SK-N-SH (cell line): ENCODE data around the gene RASD2.

Experiments used
- RXRA ChIP-seq: IDR thresholded peaks from 2 replicates; pipeline ENCODE4 v1.4.0; 2012; ENCODE audit warnings: low read depth, mild to moderate bottlenecking, borderline replicate concordance
- TAF1 ChIP-seq: IDR thresholded peaks from 2 replicates; pipeline ENCODE4 v1.6.1; 2012; ENCODE audit warnings: low read depth, mild to moderate bottlenecking, low read length, moderate library complexity, borderline replicate concordance

GRCh38 chr22:35552846-35553245 is 12.2 kb downstream of the RASD2 start:
- TF ChIP-seq TAF1 (no peak), RXRA (no peak)
